ENCODE measurements around the gene GIN1.

DNA sequence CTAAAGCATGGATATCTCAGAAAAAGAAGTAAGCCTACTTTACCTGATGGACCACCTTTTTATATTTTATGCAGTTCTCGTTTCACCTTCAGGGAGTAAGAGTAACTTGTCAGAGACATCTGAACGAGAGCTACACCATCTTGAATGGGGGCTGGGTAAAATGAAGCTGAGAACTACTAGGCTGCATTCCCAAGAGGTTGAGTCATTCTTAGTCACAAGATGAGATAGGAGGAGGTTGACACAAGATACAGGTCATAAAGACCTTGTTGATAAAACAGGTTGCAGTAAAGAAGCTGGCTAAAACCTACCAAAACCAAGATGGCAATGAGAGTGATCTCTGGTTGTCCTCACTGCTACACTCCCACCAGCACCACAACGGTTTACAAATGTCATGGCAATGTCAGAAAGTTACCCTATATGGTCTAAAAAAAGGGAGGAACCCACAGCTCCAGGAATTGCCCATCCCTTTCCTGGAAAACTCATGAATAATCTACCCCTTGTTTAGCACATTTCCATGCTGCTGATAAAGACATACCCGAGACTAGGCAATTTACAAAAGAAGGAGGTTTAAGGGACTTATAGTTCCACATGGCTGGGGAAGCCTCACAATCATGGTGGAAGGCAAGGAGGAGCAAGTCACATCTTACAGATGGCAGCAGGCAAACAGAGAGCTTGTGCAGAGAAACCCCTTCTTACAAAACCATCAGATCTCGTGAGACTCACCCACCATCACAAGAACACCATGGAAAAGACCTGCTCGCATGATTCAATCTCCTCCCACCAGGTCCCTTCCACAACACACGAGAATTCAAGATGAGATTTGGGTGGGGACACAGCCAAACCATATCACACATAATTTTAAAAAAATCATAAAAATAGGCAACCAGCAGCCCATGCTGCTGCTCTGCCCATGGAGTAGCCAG lies 62.5 kb downstream of the GIN1 start:
- TF ChIP-seq, protein P1, sequence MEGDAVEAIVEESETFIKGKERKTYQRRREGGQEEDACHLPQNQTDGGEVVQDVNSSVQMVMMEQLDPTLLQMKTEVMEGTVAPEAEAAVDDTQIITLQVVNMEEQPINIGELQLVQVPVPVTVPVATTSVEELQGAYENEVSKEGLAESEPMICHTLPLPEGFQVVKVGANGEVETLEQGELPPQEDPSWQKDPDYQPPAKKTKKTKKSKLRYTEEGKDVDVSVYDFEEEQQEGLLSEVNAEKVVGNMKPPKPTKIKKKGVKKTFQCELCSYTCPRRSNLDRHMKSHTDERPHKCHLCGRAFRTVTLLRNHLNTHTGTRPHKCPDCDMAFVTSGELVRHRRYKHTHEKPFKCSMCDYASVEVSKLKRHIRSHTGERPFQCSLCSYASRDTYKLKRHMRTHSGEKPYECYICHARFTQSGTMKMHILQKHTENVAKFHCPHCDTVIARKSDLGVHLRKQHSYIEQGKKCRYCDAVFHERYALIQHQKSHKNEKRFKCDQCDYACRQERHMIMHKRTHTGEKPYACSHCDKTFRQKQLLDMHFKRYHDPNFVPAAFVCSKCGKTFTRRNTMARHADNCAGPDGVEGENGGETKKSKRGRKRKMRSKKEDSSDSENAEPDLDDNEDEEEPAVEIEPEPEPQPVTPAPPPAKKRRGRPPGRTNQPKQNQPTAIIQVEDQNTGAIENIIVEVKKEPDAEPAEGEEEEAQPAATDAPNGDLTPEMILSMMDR (conservative IDR thresholded peaks at IDR 0.05; ENCODE audit: low read length) = no peak
- no peak for TF ChIP-seq EZH2phosphoT487 (IDR thresholded peaks at IDR 0.05; ENCODE audit: borderline replicate concordance, low read depth, low read length)

All from OCI-LY7 (cell line).